ENCODE measurements around the gene TUBA3E.

The TUBA3E gene

DNA sequence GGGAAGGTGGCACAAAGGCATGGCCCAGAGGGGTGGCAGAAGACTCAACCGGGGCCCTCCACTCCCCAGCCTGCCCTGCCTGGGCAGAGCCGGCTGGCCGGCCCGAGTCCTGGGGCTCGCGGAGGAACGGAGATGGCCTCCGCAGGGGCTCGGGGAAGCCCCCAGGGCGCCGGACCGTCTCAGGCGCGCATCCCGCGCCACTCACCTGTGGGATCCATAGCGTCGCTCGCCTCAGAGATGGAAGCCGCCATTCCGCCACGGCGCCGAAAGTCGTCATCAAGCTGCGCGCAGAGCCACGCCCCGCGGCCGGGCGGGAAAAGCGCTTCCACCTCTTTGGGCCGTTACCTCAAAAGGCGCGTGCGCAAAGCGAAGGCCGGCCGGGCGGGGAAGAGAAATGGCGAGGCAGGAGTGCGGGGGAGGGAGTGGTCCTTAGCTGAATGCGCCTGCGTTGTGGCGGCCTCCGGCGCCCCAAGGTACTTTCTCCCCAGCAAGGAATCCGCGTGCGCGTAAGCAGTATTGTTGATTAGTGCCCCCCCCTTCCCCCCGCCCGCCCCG, 16.8 kb downstream of the TUBA3E start, which contains the start of gene SMPD4 (continued):
- peak; percentile 74 for TF ChIP-seq SP2 (tag by site-specific recombination; IDR thresholded peaks at IDR 0.05)
- peak; percentile 7; the same call in 1 of the 2 replicates for TF ChIP-seq EGR2 (tag by site-specific recombination; IDR thresholded peaks at IDR 0.05; ENCODE audit: low read depth)
- no peak for TF ChIP-seq ZNF658 (tag by site-specific recombination; IDR thresholded peaks at IDR 0.05)
- TF ChIP-seq ZNF266 (tag by site-specific recombination; IDR thresholded peaks at IDR 0.05; ENCODE audit: low read depth), result no peak
- peak; percentile 94 for TF ChIP-seq KLF8 (tag by site-specific recombination; IDR thresholded peaks at IDR 0.05)
- TF ChIP-seq, protein P1, sequence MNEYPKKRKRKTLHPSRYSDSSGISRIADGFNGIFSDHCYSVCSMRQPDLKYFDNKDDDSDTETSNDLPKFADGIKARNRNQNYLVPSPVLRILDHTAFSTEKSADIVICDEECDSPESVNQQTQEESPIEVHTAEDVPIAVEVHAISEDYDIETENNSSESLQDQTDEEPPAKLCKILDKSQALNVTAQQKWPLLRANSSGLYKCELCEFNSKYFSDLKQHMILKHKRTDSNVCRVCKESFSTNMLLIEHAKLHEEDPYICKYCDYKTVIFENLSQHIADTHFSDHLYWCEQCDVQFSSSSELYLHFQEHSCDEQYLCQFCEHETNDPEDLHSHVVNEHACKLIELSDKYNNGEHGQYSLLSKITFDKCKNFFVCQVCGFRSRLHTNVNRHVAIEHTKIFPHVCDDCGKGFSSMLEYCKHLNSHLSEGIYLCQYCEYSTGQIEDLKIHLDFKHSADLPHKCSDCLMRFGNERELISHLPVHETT (tag by site-specific recombination; IDR thresholded peaks at IDR 0.05), result no peak
- TF ChIP-seq, protein P2, sequence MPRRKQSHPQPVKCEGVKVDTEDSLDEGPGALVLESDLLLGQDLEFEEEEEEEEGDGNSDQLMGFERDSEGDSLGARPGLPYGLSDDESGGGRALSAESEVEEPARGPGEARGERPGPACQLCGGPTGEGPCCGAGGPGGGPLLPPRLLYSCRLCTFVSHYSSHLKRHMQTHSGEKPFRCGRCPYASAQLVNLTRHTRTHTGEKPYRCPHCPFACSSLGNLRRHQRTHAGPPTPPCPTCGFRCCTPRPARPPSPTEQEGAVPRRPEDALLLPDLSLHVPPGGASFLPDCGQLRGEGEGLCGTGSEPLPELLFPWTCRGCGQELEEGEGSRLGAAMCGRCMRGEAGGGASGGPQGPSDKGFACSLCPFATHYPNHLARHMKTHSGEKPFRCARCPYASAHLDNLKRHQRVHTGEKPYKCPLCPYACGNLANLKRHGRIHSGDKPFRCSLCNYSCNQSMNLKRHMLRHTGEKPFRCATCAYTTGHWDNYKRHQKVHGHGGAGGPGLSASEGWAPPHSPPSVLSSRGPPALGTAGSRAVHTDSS (tag by site-specific recombination; IDR thresholded peaks at IDR 0.05), result no peak
- no peak for TF ChIP-seq ZNF626 (tag by site-specific recombination; IDR thresholded peaks at IDR 0.05)
- TF ChIP-seq GLIS2 (tag by site-specific recombination; IDR thresholded peaks at IDR 0.05), result no peak
- no peak for TF ChIP-seq ZNF423 (tag by site-specific recombination; IDR thresholded peaks at IDR 0.05)
- no peak for TF ChIP-seq RBAK (tag by site-specific recombination; IDR thresholded peaks at IDR 0.05)
- no peak for TF ChIP-seq ZNF600 (tag by site-specific recombination; IDR thresholded peaks at IDR 0.05)
- no peak for TF ChIP-seq SALL2 (tag by site-specific recombination; IDR thresholded peaks at IDR 0.05; ENCODE audit: borderline replicate concordance)
- no peak for TF ChIP-seq ZNF426 (tag by site-specific recombination; IDR thresholded peaks at IDR 0.05)
- TF ChIP-seq, protein P3, sequence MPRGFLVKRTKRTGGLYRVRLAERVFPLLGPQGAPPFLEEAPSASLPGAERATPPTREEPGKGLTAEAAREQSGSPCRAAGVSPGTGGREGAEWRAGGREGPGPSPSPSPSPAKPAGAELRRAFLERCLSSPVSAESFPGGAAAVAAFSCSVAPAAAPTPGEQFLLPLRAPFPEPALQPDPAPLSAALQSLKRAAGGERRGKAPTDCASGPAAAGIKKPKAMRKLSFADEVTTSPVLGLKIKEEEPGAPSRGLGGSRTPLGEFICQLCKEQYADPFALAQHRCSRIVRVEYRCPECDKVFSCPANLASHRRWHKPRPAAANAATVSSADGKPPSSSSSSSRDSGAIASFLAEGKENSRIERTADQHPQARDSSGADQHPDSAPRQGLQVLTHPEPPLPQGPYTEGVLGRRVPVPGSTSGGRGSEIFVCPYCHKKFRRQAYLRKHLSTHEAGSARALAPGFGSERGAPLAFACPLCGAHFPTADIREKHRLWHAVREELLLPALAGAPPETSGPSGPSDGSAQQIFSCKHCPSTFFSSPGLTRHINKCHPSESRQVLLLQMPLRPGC (tag by site-specific recombination; IDR thresholded peaks at IDR 0.05), result no peak
- TF ChIP-seq ZNF664 (tag by site-specific recombination; IDR thresholded peaks at IDR 0.05), result no peak
- TF ChIP-seq, protein P4, sequence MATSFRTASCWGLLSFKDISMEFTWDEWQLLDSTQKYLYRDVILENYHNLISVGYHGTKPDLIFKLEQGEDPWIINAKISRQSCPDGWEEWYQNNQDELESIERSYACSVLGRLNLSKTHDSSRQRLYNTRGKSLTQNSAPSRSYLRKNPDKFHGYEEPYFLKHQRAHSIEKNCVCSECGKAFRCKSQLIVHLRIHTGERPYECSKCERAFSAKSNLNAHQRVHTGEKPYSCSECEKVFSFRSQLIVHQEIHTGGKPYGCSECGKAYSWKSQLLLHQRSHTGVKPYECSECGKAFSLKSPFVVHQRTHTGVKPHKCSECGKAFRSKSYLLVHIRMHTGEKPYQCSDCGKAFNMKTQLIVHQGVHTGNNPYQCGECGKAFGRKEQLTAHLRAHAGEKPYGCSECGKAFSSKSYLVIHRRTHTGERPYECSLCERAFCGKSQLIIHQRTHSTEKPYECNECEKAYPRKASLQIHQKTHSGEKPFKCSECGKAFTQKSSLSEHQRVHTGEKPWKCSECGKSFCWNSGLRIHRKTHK (tag by site-specific recombination; IDR thresholded peaks at IDR 0.05), result no peak
- TF ChIP-seq ZEB2 (tag by site-specific recombination; IDR thresholded peaks at IDR 0.05), result no peak
- TF ChIP-seq, protein P5, sequence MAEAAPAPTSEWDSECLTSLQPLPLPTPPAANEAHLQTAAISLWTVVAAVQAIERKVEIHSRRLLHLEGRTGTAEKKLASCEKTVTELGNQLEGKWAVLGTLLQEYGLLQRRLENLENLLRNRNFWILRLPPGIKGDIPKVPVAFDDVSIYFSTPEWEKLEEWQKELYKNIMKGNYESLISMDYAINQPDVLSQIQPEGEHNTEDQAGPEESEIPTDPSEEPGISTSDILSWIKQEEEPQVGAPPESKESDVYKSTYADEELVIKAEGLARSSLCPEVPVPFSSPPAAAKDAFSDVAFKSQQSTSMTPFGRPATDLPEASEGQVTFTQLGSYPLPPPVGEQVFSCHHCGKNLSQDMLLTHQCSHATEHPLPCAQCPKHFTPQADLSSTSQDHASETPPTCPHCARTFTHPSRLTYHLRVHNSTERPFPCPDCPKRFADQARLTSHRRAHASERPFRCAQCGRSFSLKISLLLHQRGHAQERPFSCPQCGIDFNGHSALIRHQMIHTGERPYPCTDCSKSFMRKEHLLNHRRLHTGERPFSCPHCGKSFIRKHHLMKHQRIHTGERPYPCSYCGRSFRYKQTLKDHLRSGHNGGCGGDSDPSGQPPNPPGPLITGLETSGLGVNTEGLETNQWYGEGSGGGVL (tag by site-specific recombination; IDR thresholded peaks at IDR 0.05), result no peak
- TF ChIP-seq ZNF521 (tag by site-specific recombination; IDR thresholded peaks at IDR 0.05), result no peak
- TF ChIP-seq ZNF768 (tag by site-specific recombination; IDR thresholded peaks at IDR 0.05), result no peak
- no peak for TF ChIP-seq TCF7L2 (IDR thresholded peaks at IDR 0.05; ENCODE audit: borderline replicate concordance, low read depth, low read length)
- TF ChIP-seq ZSCAN23 (tag by site-specific recombination; IDR thresholded peaks at IDR 0.05), result no peak
- TF ChIP-seq, protein P6, sequence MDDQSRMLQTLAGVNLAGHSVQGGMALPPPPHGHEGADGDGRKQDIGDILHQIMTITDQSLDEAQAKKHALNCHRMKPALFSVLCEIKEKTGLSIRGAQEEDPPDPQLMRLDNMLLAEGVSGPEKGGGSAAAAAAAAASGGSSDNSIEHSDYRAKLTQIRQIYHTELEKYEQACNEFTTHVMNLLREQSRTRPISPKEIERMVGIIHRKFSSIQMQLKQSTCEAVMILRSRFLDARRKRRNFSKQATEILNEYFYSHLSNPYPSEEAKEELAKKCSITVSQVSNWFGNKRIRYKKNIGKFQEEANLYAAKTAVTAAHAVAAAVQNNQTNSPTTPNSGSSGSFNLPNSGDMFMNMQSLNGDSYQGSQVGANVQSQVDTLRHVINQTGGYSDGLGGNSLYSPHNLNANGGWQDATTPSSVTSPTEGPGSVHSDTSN (CRISPR knock-in tag; IDR thresholded peaks at IDR 0.05), result peak; percentile 79
- TF ChIP-seq, protein P7, sequence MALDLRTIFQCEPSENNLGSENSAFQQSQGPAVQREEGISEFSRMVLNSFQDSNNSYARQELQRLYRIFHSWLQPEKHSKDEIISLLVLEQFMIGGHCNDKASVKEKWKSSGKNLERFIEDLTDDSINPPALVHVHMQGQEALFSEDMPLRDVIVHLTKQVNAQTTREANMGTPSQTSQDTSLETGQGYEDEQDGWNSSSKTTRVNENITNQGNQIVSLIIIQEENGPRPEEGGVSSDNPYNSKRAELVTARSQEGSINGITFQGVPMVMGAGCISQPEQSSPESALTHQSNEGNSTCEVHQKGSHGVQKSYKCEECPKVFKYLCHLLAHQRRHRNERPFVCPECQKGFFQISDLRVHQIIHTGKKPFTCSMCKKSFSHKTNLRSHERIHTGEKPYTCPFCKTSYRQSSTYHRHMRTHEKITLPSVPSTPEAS (tag by site-specific recombination; IDR thresholded peaks at IDR 0.05), result no peak
- peak; percentile 29; the same call in 1 of the 2 replicates for TF ChIP-seq KLF10 (tag by site-specific recombination; IDR thresholded peaks at IDR 0.05)
- no peak for TF ChIP-seq PRDM1 (tag by site-specific recombination; IDR thresholded peaks at IDR 0.05)
- TF ChIP-seq ZNF48 (tag by site-specific recombination; IDR thresholded peaks at IDR 0.05), result no peak
- TF ChIP-seq SCRT1 (tag by site-specific recombination; IDR thresholded peaks at IDR 0.05; ENCODE audit: borderline replicate concordance), result peak; percentile 56; the same call in 1 of the 2 replicates
- no peak for TF ChIP-seq ZFP41 (tag by site-specific recombination; IDR thresholded peaks at IDR 0.05; ENCODE audit: borderline replicate concordance)
- TF ChIP-seq ZNF416 (tag by site-specific recombination; IDR thresholded peaks at IDR 0.05), result no peak
- no peak for TF ChIP-seq ZNF169 (tag by site-specific recombination; IDR thresholded peaks at IDR 0.05)
